Right lobe of liver (tissue), 6 donors: ENCODE data around the gene ERBB4. TPM values are rescaled to one million over a fixed set of nuclear protein-coding genes. Genes with fewer than 3 reads are reported as not detected.

ENCODE experiments used
- ATAC-seq, 4 donors: fragments of 200-7000 bp; cut with Tn5 transposase; one replicate each; pipeline ENCODE4 v1.9.1; 2020; ENCODE audit warnings: mild to moderate bottlenecking in 4 of 4, moderate library complexity in 4 of 4
- DNase-seq, 3 donors: peaks; one replicate each; pipeline ENCODE4 v3.0.0-alpha.2; 2020
- H3K27ac ChIP-seq, 3 donors: fragments of 200-600 bp; one replicate each; pipeline ENCODE4 v1.8.0; 2022
- H3K27me3 ChIP-seq, 2 donors: fragments of 200-600 bp; one replicate each; pipeline ENCODE4 v1.8.0; 2022
- H3K36me3 ChIP-seq, 4 donors: fragments of 200-600 bp; sonication (generic) in 1 of 4; one replicate each; pipeline versions ENCODE4 v1.5.1 to v1.8.0; 2017 to 2022; ENCODE audit warnings: control low read depth in 1 of 4
- H3K4me1 ChIP-seq, 4 donors: fragments of 200-600 bp; sonication (generic) in 1 of 4; one replicate each; pipeline versions ENCODE4 v1.5.1 to v1.8.0; 2017 to 2022; ENCODE audit warnings: control low read depth in 1 of 4
- H3K4me3 ChIP-seq, 3 donors: fragments of 200-600 bp; one replicate each; pipeline ENCODE4 v1.8.0; 2022
- H3K9me3 ChIP-seq, 4 donors: fragments of 200-600 bp; sonication (generic) in 1 of 4; one replicate each; pipeline versions ENCODE4 v1.5.1 to v1.8.0; 2017 to 2022; ENCODE audit warnings: control low read depth in 1 of 4
- CTCF ChIP-seq, 4 donors: fragments of 200-600 bp in 3 of 4; fragments of 450-650 bp in 1 of 4; IDR thresholded peaks; one replicate each; pipeline versions ENCODE4 v1.5.1 to v1.8.0; 2016 to 2022; ENCODE audit warnings: antibody characterized with exemption in 4 of 4, mild to moderate bottlenecking in 2 of 4
- POLR2A ChIP-seq: fragments of 450-650 bp; IDR thresholded peaks from one replicate; pipeline ENCODE4 v1.6.1; 2017; ENCODE audit warnings: antibody characterized with exemption, mild to moderate bottlenecking
- WGBS: methylation state at CpG from one replicate; pipeline ENCODE4 v1.1.6; 2018; ENCODE audit warnings: low coverage, low lambda C conversion rate; ENCODE audit not compliant: insufficient coverage; ENCODE audit errors: missing lambda C conversion rate; 5-methylcytosine and 5-hydroxymethylcytosine counted together
- intact Hi-C, 2 donors: fragments of 100-400 bp; cut with DNase I; formaldehyde crosslinking; loops; one replicate each; pipeline versions ENCODE4 v1.11.2 to v1.14.1; 2022
- total RNA-seq, 6 experiments: library from RNA; depleted of rRNA in 2 of 6; stranded (reverse); fragments of >200 nt in 2 of 6; fragmentation: NEBNext Ultra II Directional in 3 of 6; extraction: Animal tissue kit (Norgen Biotek cat#: 25700) in 3 of 6; gene quantifications; one replicate each; pipeline versions ENCODE4 v1.1.0 to v1.2.4, GENCODE V29; 2016 to 2023
- donor health status: DM: no; HTN: yes; CAD: no.
- donor health status: DM: no; HTN: no; CAD: no.
- donor health status: DM: no; HTN: no; CAD: no.
- donor health status: DM: no; HTN: yes; CAD: no.
- donor health status: DM: no; HTN: yes; CAD: no.

The ERBB4 gene
- total RNA-seq, 6 experiments from 2014 or later: 0.02 to 0.59 (median 0.08) TPM; not detected in 2

- Histone ChIP-seq H3K27ac (no peak overlapping the region), H3K4me3 (no peak overlapping the region), H3K27me3 (no peaks in the 10 kb centered on the region), H3K4me1 (no peaks in the 10 kb centered on the region), H3K36me3 (no peaks in the 10 kb centered on the region), H3K9me3 (no peaks in the 10 kb centered on the region)
- intact Hi-C loops: no loop called here
- DNase-seq: no peak
- ATAC-seq: no peak
- TF ChIP-seq POLR2A (no peak), CTCF (IDR thresholded peaks at IDR 0.05) (no peak)
- WGBS: 86% methylated on average over 1 of the region's 1 CpG
Measured at GRCh38 chr2:212531499-212531898, 7.1 kb downstream of the ERBB4 start.

DNA sequence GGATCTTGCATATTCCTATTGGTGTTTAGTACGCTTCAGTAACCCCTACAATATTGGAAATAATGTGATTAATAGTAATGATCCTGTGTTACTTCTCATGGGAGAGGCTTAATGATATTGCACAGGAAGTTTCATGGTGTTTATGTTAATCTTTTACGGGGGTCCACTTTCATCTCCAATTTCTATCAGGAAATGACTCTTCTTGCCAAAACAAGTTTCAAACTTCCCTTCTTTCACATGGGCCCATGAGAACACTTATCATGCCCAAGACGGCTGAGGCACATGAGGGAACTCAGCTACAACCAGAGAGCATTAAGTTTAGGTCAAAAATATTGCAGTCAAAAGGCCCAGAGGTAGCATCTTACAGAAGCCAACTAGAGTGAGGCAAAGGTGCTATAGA lies 7.6 kb downstream of the ERBB4 start:
- no peak for DNase-seq
- TF ChIP-seq POLR2A: no peak
- H3K4me3 ChIP-seq: no peak overlapping the region
- no peaks in the 10 kb centered on the region for H3K36me3 ChIP-seq
- 23% methylated on average over 3 of the region's 3 CpGs for WGBS
- no peaks in the 10 kb centered on the region for H3K27me3 ChIP-seq
- intact Hi-C loops: no loop called here
- no peak overlapping the region for H3K27ac ChIP-seq
- H3K9me3 ChIP-seq: no peaks in the 10 kb centered on the region
- no peak for ATAC-seq
- no peaks in the 10 kb centered on the region for H3K4me1 ChIP-seq

GRCh38 chr2:212530373-212530772 lies 8.2 kb downstream of the ERBB4 start:
- ATAC-seq (no peak), DNase-seq (no peak)
- no peak for TF ChIP-seq POLR2A
- no peak for TF ChIP-seq CTCF (IDR thresholded peaks at IDR 0.05)
- no peak overlapping the region for H3K27ac ChIP-seq
- WGBS: 47% methylated on average over 1 of the region's 1 CpG
- no peaks in the 10 kb centered on the region for H3K27me3 ChIP-seq
- no peaks in the 10 kb centered on the region for H3K4me1 ChIP-seq
- intact Hi-C loops: no loop called here
- H3K4me3 ChIP-seq: no peak overlapping the region
- no peaks in the 10 kb centered on the region for H3K36me3 ChIP-seq
- H3K9me3 ChIP-seq: no peaks in the 10 kb centered on the region

DNA sequence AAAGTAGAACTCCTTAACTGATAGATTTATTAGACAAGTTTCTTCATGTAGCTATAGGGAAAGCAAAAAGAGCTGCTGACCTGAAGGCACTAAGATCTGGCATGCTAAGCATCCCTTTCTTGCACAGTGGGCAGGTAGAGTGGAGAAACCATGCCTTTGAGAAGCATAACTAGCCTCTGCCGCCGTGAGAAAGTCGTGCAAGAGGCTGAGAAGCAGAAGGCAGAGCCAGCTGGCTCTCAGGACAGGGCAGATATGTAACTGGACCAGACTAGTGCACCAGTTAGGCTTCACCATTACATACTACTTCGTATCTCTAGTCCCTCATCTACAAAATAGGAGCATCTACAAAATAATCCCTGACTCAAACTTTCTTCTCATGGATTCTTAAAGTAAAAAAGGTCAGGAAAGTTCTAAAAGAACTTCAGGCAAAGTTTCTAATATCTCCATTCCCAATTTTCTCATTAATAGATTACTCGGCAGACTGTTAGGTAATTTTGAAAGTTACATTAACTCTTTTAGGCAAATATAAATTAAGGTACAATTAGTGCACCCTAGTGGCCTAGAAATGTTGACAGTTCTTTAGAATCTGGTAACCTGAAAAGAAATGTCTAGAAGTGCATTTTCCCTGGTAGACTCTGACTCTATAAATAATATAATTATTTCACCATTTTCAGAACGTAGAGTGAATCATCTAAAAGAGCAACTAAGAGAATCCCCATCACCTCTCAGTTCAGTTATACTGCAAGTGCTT lies 10.3 kb downstream of the ERBB4 start:
- H3K4me3 ChIP-seq: no peak overlapping the region
- no peaks in the 10 kb centered on the region for H3K36me3 ChIP-seq
- H3K27me3 ChIP-seq: no peaks in the 10 kb centered on the region
- no peaks in the 10 kb centered on the region for H3K9me3 ChIP-seq
- no peak for ATAC-seq
- peak in 1 of 4 donors; percentile 5 for TF ChIP-seq CTCF (IDR thresholded peaks at IDR 0.05)
- no peak for TF ChIP-seq POLR2A
- 47% methylated on average over 6 of the region's 6 CpGs for WGBS
- no peak overlapping the region for H3K27ac ChIP-seq
- H3K4me1 ChIP-seq: no peaks in the 10 kb centered on the region
- no peak for DNase-seq
- intact Hi-C loops: no loop called here

GRCh38 chr2:212526059-212526458 lies 12.5 kb downstream of the ERBB4 start:
- intact Hi-C loops: no loop called here
- no peaks in the 10 kb centered on the region for H3K9me3 ChIP-seq
- TF ChIP-seq CTCF (IDR thresholded peaks at IDR 0.05) (no peak), POLR2A (no peak)
- no peak overlapping the region for H3K27ac ChIP-seq
- H3K4me3 ChIP-seq: no peak overlapping the region
- no peak for DNase-seq
- no peaks in the 10 kb centered on the region for H3K4me1 ChIP-seq
- no peaks in the 10 kb centered on the region for H3K27me3 ChIP-seq
- no peaks in the 10 kb centered on the region for H3K36me3 ChIP-seq
- ATAC-seq: no peak
- WGBS: 71% methylated on average over 1 of the region's 1 CpG
